ENCODE measurements around the gene PPARD.
"Not testable (repeated sequence)": the region's sequence is repeated elsewhere in the genome, so short reads cannot be mapped to it uniquely, and the experiment has no call there.

The PPARD gene

DNA sequence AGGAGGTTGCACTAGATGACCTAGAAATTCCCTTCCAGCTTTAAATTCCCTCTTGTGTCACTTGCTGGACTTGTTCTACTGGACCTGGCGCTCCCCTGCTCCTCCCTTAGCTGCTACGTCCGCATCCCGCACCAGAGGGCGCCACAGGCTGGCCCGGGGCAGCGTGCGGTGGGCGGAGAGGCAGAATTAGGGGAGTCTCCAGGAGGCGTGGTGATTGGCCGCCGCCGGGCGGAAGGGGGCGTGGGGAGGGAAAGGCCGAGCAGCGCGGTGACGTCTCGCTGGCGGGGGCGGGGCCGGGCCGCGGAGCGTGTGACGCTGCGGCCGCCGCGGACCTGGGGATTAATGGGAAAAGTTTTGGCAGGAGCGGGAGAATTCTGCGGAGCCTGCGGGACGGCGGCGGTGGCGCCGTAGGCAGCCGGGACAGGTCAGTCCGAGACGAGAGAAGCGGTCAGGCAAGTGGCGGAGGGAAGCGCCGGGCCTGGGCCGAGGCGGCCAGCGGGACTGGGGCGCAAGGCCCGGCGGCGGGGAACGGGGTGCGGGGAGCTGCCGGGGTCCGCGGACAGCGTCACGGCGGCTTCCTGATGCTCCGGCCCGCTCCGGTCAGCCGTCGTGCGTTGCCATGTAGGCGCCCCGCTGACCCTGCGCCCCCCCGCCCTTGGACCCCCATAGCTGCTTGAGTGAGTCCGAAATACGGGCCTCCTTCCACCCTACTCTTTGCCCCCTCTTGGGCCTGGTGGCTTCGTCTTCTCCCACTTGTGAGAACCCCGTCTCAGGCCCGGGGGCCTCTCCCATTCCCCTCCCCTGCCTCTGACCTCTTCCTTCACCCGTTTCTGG is at the start of gene PPARD:
Gene PPARD, plus strand, starts transcription at position 301 of the 834 bp plus-strand sequence. CDS start 68,530 bp downstream, outside the sequence.
- DNase-seq (ENCODE audit: low spot score) = peak; percentile 100

DNA sequence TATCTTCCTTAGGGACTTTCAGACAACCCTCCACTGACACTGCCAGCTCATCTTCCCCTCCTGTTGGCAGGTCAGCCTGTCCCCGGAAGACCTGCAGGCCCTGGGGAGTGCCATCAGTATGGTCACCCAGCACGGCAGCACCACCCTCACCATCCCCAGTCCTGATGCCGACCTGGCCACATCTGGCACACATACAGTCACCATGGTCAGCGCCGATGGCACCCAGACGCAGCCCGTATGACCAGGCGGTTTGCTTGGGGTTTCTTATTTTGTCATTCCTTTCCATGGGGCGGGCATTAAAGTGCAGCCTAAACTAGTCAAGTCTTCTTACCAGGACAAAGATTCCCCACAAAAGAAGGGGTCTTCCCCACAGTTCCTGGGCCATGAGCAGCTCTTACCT is 48.7 kb upstream of the PPARD start:
- no peak for DNase-seq (ENCODE audit: low spot score)

DNA sequence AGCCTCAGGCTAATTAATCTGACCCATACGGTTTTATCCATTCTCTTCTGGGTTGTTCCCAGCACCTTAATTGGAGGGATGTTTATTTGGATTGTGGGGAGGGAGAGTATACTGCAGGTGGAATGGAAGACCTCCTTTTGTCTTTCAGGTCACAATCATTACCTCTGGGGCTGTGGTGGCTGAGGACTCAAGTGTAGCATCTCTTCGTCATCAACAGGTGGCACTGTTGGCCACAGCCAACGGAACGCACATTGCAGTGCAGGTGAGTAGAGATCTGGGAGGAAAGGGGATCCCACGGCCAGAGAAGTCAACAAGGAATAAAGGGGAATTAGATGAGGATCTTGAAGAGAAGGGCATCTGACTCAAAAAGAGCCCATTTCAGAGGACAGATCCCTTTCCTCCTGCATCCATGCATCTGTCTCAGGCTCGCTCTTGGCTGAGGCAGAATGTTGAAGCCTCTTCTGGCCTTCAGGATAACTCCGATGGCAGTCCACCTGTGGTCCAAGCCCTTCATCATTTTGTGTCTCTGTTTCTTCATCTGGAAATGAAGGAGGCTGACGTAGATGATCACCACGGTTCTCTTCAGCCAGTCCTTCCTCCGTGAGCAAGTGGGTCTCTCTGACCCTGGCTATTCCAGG is 47.9 kb upstream of the PPARD start:
- peak; percentile 76 for DNase-seq (ENCODE audit: low spot score)

DNA sequence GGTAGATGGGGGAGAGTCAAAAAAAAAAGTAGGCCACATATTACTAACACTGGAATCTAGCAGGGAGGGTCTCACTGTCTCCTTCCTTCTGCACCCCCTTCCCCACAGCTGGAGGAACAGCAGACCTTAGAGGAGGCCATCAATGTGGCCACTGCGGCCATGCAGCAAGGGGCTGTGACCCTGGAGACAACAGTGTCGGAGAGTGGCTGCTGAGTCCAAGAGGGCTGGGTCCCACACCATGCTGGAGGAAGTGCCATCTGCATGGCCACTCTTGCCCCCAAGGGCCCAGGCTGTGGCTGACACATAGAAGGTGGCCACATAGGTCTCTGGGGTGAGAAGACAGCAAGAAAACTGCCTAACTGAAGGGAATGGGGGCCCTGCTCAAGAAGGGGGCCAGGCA is 47.3 kb upstream of the PPARD start:
- no peak for DNase-seq (ENCODE audit: low spot score)

DNA sequence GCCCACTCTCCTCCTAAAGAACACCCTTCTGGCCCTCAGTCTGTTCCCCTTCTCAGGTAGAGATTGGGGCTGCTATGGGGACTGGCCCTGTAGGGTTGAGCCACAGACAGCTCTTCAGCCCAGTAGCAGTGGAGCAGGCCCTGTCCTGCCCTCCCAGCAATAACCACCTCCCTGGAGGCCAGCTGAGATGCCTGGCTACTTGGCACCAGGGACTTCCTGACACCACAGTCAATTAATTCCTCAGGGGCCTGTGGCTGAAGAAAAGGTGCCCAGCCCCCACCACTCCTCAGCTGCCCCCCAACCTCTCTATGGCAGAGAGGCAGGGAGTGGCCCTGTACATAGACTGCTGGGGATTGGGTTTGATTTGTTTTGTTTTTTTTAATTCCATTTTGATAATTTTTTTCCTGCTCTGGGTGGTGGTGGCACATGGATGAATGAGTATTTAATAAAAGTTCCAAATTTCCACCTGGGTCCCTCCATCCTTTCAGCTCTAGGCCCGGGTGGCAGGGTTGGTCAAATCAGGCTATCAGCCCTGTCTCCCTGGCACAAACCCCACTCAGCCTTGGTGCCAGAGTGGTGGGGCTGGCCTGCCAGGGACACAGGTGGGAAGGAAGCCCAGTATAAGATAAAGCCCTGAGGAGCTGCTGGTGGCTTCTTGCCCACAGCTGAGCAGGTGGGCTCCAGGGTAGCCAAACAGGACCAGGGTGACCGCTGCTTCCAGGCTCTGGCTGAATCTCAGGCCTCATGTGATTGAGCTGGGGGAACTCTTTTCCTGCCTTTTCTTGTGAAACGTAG is 46.6 kb upstream of the PPARD start:
- no peak for DNase-seq (ENCODE audit: low spot score)

DNA sequence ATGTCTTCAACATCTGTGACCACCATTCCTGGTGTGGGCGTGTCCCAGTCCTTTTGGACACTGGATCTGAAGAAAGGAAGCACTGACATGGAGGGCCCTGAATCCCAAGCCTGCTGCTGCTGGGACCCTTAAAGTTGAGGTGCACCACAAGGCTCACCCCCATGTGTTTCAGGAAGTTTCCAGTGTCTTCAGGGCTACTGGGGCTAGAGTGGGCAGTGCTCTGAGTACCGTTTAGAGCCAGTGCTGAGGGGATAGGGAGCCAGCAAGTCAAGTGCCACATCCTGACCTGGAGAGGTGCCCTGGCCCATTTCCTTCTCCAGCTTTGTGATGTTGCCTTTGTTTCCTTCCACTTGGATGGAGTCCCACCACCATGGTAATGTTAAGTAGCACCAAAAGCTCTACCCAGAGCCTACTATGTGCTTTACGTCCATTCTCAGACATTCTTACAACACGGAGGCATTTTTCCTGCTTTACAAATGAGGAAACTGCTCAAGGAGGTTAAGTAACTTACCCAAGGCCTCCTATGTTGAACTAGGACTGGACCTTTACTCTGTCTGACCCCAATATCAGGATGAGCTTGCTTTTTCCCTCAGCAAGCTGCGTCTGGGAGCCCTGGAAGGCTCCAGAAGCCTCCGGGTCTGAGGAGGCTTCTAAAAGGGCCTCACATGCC is 45.3 kb upstream of the PPARD start:
- no peak for DNase-seq (ENCODE audit: low spot score)

DNA sequence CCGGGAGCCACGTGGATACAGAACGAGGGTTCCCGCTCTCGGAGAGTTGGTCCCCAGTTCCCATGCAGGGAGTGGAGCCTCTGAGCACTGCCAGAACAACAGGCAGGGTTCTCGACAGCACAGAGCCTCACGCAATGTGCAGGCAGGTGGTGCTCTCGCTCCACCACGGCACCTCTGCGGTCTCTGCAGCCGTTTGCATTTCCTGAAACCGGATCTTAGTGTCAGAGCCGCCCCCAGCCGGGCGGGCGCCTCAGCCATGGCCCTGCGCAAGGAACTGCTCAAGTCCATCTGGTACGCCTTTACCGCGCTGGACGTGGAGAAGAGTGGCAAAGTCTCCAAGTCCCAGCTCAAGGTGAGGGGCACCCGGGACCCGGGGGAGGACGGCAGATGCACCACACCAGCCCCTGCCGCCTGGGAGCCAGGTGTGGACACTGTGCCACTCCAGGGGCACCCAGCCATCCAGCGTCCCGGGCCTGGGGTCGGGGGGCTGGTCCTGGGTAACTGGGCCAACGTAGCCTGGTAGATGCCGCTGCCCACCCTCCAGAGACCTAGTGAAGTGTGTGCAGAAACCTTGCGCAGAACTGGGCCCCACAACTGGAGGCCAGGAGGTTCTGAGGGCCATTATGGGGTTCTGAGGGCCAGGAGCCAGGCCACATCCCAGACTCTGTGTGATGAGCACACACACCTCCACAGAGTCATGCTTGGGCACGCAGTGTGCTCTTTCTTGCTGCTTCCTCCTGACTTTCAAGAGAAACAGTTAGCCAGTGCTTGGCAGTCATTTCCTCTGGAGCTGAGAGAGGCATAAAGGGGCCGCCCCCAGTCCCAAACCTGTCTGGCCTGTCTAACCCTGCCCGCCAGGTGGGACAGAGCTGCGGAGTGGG is 44.5 kb upstream of the PPARD start, which contains the start of gene DEF6:
Gene DEF6, plus strand, starts transcription at position 218 of the 881 bp plus-strand sequence. Its CDS starts 39 bp downstream, at position 257.
- DNase-seq (ENCODE audit: low spot score) = peak; percentile 64

DNA sequence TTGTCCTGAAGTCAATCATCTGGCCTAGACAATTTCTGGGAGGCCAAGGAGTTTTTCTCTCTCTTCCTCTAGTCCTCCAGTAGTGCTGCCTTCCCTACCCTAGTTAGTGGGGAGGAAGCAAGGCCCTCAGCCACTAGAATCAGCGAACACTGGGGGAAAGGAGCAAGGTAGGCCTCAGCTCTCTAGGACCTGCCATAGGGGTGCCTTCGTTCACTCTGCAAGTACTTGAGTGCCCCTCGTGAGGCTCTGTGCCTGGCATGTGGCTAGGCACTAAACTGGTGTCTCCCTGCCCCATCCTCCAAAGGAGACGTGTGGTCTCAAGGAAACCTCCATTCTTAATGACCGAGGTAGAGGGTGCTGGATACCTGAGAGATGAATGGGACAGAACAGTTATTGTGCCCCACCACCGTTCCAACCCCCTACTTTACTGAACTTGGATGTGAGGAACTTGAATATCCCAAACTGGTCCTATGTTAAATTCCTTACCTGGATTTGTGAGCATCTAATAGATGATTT is 43.7 kb upstream of the PPARD start:
- no peak for DNase-seq (ENCODE audit: low spot score)

DNA sequence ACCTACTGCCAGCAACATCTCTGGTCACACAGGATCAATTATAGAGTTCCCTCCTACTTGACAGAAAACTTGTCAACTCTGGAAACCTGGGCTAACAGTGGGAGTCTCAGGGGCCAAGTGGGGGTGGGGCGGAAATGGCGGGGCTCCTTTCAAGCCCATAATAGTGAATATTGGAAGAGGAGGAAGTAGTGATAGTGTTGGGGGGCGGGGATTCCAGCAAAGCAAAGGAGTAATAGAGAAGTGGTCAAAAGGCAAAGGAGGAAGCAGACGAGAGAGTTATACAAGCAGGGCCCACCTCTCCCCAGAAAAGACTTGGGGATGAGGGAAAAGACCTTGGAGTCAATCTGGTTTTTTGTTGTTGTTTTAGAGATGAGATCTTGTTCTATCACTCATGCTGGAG is 42.7 kb upstream of the PPARD start:
- DNase-seq (ENCODE audit: low spot score) = no peak

DNA sequence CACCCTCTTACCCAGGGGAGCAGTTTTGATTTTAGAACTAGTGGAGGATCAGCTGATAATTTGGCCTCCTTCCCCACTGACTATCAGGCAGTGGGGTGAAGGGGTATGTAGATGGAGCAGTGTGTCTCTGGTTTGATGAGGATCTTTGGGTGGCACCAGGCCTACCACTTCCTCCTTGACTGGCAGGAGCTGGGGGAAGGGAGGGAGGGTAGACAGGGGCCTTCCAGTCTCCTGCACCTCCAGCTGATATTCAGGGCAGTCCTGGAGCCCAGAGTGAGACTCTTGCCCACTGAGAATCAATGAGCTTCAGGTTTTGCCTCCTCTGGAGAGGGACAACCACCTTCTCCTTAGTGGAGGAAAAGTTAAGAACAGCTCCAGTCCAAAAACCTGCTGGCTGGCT is 41.5 kb upstream of the PPARD start:
- no peak for DNase-seq (ENCODE audit: low spot score)

DNA sequence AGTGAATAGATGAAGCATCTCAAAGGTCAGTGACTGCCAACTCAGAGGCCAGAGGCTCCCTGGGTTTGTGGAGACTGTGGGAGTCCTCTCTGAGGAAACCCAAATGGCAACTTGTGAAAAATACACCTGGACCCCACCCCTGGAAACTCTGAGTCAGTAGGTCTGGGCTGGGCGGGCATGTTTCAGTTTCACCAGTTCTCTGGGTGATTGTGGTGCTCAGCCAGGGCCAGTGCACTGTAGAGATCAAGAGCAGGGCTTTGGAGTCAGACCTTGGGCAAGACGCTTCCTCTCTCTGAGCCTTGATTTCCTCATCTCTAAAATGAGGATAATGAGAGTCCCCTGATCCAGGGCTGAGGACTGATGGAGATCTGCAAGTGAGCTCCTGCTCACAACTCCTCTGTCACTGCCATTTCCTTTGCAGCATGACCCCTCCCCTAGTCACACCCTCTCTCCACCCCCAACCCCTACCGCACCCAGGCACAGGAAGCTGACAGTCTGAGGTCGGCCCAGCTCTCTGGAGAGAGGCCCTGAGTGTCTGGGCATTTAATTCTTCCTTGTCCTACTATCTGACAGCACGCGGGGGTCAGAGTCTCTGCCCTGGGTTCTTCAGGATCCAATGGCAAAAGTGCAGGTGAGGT is 39.6 kb upstream of the PPARD start:
- no peak for DNase-seq (ENCODE audit: low spot score)

DNA sequence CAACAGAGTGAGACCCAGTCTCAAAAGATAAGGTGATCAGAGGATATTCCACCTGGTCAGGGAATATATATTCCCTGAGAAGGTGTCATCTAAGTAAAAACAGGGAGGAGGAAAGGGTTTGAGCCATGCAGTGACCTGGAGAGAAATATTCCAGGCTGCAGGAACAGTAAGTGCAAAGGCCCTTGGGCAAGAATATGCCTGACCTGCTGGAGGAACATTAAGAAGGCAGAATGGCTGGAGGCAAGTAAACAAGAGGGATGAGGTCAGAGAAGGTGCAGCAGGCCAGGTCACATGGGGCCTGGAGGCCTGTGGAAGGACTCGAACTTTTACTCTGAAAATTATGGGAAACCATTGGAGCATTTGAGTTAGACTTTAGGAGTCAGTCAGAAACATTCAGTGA is 38.1 kb upstream of the PPARD start:
- no peak for DNase-seq (ENCODE audit: low spot score)

DNA sequence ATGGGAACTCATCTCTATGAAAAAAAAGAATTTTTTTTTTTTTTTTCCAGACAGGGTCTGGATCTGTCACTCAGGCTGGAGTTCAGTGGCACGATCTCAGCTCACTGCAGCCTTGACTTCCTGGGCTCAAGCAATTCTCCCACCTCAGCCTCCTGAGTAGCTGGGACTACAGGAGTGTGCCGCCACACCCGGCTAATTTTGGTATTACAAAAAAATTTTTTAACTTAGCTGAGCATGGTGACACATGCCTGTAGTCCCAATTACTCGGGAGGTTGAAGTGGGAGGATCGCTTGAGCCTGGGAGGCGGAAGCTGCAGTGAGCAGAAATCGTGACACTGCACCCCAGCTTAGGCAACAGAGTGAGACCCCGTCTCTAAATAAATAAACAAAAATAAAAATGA is 37.2 kb upstream of the PPARD start:
- no peak for DNase-seq (ENCODE audit: low spot score)

DNA sequence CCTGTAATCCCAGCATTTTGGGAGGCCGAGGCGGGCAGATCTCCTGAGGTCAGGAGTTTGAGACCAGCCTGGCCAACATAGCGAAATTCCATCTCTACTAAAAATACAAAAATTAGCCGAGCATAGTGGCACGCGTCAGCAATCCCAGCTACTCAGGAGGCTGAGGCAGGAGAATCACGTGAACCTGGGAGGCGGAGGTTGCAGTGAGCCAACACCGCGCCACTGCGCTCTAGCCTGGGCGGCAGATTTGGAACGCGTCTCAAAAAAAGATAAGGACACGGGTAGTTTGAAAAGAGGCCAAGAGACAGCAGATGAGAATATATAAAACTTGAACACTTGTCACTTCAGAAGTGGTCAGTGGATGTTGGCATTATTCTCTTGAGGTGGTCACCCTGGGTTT is 35.2 kb upstream of the PPARD start:
- not testable (repeated sequence) for DNase-seq (ENCODE audit: low spot score)

DNA sequence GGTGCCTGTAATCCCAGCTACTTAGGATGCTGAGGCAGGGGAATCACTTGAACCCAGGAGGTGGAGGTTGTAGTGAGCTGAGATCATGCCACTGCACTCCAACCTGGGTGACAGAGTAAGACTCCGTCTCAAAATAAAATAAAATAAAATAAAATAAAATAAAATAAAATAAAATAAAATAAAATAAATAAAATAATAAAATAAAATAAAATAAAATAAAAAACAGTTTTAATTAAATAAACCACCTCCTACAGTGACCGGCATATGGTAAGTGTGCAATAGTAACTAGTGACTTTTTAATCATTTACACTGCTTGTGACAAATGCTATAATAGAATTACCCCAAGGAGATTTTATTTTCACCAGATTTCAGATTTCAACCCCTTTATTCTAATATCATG is 33.8 kb upstream of the PPARD start:
- DNase-seq (ENCODE audit: low spot score) = not testable (repeated sequence)

DNA sequence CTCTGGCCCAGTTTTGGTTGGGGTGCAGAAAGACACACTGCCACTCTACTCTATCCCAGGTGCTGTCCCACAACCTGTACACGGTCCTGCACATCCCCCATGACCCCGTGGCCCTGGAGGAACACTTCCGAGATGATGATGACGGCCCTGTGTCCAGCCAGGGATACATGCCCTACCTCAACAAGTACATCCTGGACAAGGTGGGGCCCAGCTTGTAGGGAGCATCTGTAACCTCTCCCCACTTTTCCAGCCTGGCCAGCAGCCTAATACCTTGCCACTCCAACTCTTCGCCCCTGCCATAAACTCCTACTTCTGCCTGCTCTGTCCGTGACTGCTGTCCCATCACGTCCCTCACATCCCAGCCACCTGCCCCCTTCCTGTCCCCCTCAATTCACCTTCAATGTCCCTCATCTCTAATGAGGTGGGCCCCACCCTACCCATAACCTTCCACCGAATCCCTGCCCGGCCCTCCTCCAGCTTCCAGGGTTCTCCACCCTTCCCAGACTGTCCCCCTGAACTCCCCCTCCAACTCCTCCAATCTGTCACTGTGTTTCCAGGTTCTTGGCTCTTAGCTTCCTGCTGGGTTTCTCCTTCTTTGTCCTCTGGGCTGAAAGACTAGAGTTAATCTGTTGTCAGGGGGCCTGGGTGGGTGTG is 32.6 kb upstream of the PPARD start:
- no peak for DNase-seq (ENCODE audit: low spot score)

DNA sequence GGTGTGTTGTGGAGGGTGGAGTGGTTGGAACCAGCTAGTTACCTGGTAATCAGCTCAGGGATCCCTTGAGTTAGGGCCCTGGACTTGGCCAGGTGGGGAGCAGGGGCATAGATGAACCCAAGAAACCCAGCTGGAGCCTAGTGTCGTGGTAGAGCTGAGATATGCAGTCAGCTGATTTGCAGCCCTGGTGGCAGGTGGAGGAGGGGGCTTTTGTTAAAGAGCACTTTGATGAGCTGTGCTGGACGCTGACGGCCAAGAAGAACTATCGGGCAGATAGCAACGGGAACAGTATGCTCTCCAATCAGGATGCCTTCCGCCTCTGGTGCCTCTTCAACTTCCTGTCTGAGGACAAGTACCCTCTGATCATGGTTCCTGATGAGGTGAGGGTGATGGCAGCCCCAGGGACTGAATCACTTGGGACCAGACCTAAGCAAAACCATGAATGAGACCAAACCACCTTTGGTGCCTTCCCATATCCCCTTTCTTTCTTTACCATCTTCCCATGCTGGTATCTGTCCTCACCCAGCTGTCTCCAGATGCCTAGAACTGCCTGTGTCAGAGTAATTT is 32.0 kb upstream of the PPARD start:
- no peak for DNase-seq (ENCODE audit: low spot score)

DNA sequence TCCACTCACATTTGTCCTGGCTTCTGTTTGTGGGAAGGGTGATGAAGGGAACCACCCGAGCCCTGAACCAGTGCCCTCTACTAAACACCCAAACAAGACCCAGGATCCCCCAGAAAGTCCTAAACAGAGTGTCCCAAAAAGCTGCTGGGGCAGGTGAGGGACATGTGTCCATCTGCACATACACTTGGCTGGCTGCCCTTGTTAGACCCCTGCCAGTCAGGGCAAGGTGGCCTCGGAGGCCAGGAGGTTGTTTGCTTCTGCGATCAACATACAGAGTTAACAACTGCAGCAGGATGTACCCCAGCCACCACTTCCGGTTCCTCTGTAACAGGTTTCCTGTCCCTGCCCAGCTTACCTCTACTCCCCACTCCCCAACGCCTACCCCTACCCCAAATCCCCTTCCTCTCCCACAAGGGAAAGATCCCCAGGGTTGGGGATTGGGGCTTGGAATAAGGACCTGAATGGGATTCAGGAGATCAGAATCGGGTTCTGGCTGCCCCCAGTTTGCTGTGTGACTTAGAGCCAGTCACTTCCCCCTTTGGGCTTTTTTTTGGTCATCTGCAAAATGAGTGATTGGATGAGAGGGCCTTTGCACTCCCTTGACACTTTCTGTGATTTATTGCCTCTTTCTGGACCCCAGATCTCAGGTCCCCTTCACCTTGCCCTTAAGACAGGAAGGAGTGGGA is 30.8 kb upstream of the PPARD start:
- DNase-seq (ENCODE audit: low spot score) = no peak

Data from D341Med (cell line).